ENCODE data around the gene EMC7.

EMC7 gene

DNA sequence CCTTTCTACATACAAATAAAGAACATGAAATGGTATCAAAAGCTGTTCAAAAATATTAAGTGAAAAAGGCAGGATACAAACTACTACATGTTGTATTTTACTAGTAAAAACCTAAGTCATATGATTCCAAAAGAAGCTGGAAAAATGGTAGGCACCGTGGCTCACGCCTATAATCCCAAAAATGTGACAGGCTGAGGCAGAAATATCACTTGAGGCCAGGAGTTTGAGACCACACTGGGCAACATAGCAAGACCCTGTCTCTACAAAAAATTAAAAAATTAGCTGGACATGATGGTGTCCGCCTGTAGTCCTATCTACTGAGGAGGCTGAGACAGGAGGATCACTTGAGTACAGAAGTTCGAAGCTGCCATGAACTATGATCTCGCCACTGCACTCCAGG lies 1.7 kb downstream of the EMC7 start:
- no peak overlapping the region for H3K4me3 ChIP-seq (ENCODE audit: low read depth, low read length)
- TF ChIP-seq CTCF (IDR thresholded peaks at IDR 0.05; ENCODE audit: low read depth, low read length) = no peak
- in situ Hi-C loops (cut with HindIII; ENCODE audit: low sequenced_read_pairs) = no loop called here
- DNase-seq (ENCODE audit: low read depth, low spot score) = no peak

- peak; percentile 33 for DNase-seq (ENCODE audit: low read depth, low spot score)
- no peak overlapping the region for H3K4me3 ChIP-seq (ENCODE audit: low read depth, low read length)
- in situ Hi-C loops (cut with HindIII; ENCODE audit: low sequenced_read_pairs) = no loop called here
- TF ChIP-seq CTCF (IDR thresholded peaks at IDR 0.05; ENCODE audit: low read depth, low read length) = no peak
Measured at GRCh38 chr15:34085746-34086145, 15.9 kb downstream of the EMC7 start.

DNA sequence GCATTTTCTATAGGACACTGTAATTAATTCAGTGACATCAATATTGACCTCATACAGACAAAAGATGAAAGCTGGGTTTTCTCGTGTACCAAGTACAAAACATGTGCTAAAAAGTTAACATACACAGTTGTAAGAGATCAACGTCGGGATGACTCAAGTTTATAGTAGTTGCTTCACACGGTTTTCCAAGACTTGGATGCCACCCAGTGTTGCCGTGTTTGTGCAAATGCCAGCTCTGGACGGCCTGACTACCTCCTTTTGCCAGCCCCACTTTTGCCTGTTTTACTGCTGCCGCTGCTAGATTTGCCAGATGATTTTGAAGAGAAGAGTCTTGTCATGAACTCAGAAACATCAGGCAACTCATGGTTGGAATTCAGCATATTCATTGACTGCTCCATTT lies 17.6 kb downstream of the EMC7 start:
- in situ Hi-C loops (cut with HindIII; ENCODE audit: low sequenced_read_pairs) = no loop called here
- TF ChIP-seq CTCF (IDR thresholded peaks at IDR 0.05; ENCODE audit: low read depth, low read length) = no peak
- peak; percentile 38 for DNase-seq (ENCODE audit: low read depth, low spot score)
- no peak overlapping the region for H3K4me3 ChIP-seq (ENCODE audit: low read depth, low read length)

GRCh38 chr15:34079904-34080303 lies 21.8 kb downstream of the EMC7 start:
- H3K4me3 ChIP-seq (ENCODE audit: low read depth, low read length) = no peak overlapping the region
- in situ Hi-C loops (cut with HindIII; ENCODE audit: low sequenced_read_pairs) = no loop called here
- no peak for DNase-seq (ENCODE audit: low read depth, low spot score)
- no peak for TF ChIP-seq CTCF (IDR thresholded peaks at IDR 0.05; ENCODE audit: low read depth, low read length)

- in situ Hi-C loops (cut with HindIII; ENCODE audit: low sequenced_read_pairs) = no loop called here
- no peak overlapping the region for H3K4me3 ChIP-seq (ENCODE audit: low read depth, low read length)
- TF ChIP-seq CTCF (IDR thresholded peaks at IDR 0.05; ENCODE audit: low read depth, low read length) = no peak
- DNase-seq (ENCODE audit: low read depth, low spot score) = no peak
Measured at GRCh38 chr15:34078900-34079299, 22.8 kb downstream of the EMC7 start.

- in situ Hi-C loops (cut with HindIII; ENCODE audit: low sequenced_read_pairs) = no loop called here
- TF ChIP-seq CTCF (IDR thresholded peaks at IDR 0.05; ENCODE audit: low read depth, low read length) = no peak
- H3K4me3 ChIP-seq (ENCODE audit: low read depth, low read length) = no peak overlapping the region
- DNase-seq (ENCODE audit: low read depth, low spot score) = no peak
Measured at GRCh38 chr15:34076785-34077184, 24.9 kb downstream of the EMC7 start.

DNA sequence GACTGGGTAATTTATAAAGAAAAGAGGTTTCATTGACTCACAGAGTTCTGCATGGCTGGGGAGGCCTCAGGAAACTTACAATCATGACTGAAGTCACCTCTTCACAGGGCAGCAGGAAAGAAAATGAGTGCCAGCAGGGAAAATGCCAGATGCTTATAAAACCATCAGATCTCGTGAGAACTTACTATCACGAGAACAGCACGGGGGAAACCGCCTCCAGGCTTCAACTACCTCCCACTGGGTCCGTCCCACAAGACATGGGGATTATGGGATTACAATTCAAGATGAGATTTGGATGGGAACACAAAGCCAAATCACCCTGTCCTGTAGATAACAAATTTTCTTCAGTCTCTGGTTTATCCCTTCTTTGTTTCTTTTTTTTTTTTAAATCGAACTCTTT lies 31.7 kb downstream of the EMC7 start:
- no peak for DNase-seq (ENCODE audit: low read depth, low spot score)
- no peak overlapping the region for H3K4me3 ChIP-seq (ENCODE audit: low read depth, low read length)
- in situ Hi-C loops (cut with HindIII; ENCODE audit: low sequenced_read_pairs) = no loop called here
- no peak for TF ChIP-seq CTCF (IDR thresholded peaks at IDR 0.05; ENCODE audit: low read depth, low read length)
